ENCODE measurements around the gene DNM2.

The DNM2 gene

DNA sequence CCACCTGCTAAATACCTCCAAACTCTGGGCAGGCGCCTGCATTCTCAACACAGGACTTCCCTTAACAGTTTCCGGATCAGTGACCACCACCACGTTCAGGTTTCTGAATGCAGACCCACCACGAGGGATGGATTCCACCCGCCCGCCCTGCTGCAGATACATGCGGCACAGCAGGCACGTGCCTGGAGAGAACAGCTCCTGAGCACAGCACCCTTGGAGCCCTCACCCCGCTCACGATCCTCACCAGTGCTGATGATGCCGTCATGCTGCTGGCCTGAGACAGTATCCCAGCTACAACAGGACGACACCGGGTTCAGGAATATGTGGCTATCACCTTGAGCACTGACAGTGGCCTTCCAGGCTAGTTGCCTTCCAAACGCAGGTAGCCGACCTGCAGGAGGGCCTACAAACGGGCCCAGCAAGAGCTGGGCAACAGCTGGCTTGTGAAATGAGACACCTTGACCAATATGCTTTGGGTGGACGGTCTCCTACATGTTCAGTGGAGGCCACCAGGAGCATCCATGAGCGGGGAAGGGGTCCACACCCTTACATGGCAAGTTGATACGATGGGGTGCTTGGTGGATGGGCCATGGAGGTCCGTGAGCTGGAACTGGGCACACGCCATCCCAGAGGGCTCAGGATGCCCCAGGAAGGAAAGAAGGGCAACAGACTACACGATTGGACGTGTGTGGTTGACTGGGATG, 26.5 kb upstream of the DNM2 start:
- DNase-seq: no peak

DNA sequence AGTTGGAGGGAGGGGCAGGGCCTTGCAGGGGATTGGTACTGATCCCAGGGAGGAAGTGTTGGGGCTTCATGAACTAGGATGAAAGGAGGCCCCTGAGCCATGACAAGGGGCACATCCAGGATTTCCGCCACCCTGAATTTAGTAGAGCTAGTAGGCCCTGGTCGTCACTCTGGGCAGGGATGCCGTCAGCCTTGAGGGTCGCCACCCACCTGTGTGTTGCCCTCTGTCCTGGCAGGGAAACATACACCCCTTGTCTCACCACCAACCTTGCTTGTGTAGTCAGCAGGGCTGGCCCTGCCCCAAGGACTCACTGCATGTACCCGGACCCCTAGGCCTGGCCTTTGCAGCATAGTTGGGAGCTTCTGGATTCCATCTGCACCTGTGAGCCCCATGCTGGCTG, 26.0 kb upstream of the DNM2 start:
- DNase-seq: no peak

DNA sequence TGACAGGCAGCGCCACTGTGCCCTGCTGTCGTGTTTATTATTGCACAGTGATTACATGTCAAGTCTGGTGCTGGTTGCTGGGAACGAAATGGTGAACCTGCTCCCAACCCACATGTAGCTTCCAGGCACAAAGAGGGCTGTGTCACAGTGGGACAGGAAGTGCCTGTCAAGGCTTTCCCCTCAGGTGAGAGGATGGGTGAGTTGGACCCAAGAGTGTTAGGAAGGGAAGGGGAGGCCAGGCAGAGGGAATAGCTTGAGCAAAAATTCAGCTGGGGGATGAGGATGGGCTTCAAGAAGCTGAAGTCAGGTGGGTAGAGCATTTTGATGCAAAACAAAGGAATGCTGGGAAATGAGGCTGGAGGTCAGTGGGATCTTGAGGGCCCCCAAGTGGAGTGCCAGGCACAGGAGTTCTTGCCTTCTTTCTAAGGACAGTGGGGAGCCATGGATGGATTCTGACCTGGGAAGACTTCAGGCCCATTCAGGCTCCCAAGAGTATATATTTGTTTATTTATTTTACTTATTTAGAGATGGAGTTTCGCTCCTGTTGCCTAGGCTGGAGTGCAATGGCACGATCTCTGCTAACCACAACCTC, 25.1 kb upstream of the DNM2 start:
- DNase-seq: no peak

DNA sequence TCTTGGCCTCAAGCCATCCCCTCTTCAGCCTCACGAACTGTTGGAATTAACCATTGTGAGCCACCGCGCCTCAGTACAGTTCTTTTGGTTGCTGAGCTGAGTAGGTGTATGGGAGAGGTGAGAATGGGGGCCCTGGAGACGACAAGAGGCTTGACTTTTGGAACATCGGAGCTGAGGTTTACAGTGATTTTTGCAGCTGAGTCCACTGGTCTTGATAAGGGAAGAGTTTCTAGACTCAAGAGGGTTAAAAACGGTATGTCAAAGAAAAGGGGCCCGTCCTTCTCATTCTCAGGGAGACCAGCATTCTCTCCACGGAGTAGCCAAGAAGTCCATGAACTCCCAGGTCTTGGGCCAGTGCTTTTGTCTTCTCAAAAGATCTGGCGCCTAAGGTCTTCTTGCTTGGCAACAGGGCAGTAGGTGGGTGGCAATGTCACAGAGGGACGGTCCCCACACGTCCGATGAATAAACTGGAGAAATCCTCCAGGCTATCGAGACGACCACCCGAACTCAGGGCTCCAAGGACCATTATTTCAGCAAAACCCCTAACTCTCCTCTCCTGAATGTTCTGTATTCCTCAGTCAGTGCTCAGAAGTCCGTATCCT, 23.1 kb upstream of the DNM2 start:
- no peak for DNase-seq

DNA sequence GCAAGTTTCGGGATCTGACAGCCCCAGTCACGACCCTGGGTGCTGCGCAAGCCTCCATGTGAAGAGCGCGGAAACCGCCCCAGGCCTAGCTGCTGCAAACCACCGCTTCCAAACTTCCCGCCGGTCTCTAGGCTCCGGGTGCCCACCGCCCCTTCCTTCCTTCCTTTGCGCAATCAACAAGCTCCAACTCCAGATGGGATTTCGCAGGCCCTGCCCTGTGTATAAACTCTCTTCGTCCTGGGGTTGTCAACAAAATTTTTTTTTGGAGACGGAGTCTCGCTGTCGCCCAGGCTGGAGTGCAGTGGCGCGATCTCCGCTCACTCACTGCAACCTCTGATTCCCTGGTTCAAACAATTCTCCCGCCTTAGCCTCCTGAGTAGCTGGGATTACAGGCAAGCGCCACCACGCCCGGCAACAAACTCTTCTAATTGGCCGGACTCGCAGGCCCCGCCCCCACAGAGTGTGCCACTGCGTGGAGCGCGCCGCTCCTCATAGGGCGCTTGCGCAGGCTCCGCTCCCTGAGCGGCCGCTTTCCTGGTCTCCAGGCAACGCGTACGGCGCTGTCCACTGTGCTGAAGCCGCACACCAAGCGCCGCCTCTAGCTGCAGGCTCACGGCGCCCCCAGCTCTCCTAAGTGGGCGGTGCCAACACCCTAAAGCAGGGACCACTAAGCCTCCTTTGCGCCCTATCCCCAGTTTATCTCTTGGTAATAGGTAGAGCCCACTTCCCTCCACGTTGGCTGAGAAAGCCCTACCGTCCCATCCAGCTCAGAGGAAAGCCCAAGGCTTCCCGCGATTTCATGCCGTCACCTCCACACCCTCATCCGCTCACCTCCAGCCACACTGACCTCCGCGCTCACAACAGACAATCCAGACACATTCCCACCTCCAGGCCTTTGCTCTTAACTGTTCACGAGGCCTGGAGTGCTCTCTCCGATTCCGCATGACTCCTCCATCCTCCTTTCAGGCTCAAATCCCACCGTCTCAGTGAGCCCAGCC, 22.2 kb upstream of the DNM2 start:
- peak; percentile 86 to 87 for DNase-seq

DNA sequence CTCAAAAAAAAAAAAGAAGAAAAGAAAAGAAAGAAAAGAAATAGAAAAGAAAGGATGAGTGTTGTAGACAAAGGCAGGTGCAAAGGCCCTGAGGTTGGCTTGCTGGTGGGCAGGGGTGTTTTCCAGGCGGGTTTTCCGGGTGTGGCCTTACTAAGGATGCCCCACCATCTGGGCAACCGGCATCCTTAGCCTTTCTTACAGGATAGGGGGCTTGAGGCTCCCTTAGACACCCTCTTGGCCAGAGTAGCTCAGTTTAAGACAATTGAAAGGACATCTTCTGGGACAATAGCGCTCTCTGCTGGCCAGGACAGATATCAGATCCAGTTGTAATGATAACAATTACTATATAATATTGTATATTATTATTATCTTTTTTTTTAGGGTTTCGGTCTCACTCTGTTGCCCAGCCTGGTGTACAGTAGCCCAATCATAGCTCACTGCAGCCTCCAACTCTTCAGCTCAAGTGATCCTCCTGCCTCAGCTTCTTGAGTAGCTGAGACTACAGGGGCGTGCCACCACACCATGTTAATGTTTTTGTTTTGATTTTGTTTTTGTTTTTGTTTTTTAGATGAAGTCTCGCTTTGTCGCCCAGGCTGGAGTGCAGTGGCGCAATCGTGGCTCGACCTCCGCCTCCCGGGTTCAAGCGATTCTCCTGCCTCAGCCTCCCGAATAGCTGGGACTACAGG, 18.1 kb upstream of the DNM2 start:
- DNase-seq: peak; percentile 73 to 77

DNA sequence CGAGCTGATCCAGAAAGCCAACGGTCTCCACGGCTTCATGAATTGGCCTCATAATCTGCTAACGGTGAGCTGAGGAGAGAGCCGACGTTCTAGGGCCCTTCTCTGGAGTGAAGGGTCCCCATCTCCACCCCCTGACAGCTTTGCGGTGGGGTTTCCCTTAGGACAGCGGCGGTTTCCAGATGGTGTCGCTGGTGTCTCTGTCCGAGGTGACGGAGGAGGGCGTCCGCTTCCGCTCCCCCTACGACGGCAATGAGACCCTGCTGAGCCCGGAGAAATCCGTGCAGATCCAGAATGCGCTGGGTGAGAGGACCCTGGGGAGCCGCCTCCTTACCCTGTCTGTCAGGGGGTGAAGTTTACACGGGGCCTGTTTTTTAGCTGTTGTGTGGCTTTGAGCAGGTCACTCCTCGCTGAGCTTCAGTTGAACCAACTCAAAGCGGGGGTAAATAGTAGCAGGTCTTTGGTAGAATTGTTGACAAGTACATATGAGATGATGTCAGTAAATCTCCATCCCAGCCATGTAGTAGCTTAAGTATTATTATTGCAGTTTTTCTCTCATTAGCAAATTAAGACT, 15.8 kb upstream of the DNM2 start:
- no peak for DNase-seq

DNA sequence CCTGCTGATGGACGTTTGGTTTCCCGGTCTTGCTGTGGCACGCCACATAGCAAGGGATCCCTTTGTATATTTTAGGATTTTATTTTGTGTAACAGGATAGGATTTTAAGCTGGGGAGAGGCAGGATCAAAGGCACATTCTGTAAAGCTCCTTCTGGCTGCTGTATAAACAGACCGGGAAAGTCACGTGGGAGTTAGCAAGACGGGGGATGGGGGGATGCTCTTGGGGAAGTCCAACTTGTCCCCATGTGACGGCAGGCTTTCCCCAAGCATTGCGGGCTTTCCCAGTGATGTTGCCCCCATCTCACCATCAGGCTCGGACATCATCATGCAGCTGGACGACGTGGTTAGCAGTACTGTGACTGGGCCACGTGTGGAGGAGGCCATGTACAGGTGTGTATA, 10.9 kb upstream of the DNM2 start:
- no peak for DNase-seq

DNA sequence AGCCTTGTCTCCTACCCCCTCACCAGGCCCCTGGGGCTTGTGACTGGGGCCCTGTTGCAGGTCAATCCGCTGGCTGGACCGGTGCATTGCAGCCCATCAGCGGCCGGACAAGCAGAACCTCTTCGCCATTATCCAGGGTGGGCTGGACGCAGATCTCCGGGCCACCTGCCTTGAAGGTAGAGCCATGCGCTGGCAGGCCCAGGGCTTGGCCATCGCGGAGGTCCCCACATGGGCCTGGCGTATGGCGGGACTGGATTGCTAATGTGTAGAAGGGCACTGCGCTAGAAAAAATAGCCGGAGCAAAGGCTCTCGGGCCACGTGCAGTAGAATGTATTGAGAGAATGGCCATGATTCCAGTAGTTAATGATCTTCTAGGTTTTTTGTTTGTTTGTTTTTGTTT, 10.4 kb upstream of the DNM2 start:
- no peak for DNase-seq

DNA sequence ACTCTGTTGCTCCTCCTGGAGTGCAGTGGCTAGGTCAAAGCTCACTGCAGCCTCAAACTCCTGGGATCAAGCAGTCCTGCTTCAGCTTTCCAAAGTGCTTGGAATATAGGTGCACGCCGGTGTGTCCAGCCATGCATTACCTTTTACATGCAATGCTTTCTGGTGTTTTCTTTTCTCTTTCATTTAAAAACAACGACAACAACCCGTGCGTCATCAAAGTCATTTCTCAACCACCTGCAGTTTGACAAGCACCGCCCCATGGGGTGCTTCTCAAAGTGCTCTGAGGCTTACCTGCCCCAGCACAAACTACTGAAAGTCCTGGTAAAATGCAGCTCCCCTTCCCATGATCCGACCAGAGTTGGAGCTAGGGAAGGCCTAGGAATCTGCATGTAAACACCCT, 9.6 kb upstream of the DNM2 start:
- DNase-seq: no peak

DNA sequence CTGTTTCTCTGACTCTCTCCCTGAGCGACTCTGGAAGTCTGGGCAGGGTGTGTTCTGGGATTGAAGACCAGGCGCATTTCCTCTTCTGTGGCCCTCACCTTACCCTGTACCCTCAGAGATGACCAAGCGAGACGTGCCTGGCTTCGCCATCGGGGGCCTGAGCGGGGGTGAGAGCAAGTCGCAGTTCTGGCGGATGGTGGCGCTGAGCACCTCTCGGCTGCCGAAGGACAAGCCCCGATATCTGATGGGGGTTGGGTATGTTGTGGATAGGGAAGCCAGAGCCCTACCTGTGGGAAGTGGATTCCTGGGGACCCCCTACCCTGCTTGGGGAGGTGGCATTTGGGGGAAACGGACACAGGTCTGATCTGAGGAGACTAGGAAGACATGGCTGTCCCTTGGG, 5.8 kb upstream of the DNM2 start:
- no peak for DNase-seq

DNA sequence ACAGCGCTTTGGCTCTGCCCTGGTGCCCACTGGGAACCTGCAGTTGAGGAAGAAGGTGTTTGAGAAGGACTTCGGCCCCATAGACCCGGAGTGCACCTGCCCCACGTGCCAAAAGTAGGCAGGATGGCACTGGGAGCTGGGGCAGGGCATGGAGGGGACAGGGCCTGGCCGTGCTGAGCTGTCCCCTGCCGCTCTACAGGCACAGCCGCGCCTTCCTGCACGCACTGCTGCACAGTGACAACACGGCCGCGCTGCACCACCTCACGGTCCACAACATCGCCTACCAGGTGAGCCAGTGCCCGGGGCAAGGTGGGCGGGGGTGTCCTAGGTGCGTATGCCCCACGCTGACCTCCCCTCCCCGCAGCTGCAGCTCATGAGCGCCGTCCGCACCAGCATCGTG, 5.1 kb upstream of the DNM2 start:
- no peak for DNase-seq

DNA sequence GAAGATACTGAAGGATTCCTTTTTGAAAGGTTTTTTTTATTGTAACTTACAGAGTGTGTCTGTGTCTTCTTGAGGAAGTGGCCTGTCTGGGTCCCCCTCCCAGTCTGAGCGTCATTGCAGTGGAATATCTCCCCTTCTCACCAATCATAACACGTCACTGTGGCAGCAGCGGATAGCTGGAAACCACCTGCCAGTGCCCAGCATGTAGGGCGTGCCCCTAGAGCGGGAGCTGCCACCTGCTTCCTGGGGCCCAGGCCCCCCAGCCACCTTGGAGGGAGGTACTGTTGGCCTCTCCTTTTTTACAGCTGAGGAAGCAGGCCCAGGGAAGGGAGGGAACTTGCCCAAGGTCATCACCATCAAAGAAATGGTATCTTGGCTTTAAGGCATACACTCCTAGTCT, 4.6 kb upstream of the DNM2 start:
- no peak for DNase-seq

DNA sequence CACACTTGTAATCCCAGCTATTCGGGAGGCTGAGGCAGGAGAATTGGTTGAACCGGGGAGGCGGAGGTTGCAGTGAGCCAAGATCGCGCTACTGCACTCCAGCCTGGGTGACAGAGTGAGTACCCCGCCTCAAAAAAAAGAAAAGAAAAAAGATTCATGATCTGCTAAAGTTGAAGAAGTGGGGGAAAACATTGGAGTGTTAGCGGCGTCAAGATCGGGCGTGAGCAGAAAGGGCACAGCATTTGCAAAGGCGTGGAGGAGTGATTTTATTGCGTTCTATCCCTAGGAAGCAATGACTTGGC, 874 bp upstream of the DNM2 start:
- DNase-seq: no peak

DNA sequence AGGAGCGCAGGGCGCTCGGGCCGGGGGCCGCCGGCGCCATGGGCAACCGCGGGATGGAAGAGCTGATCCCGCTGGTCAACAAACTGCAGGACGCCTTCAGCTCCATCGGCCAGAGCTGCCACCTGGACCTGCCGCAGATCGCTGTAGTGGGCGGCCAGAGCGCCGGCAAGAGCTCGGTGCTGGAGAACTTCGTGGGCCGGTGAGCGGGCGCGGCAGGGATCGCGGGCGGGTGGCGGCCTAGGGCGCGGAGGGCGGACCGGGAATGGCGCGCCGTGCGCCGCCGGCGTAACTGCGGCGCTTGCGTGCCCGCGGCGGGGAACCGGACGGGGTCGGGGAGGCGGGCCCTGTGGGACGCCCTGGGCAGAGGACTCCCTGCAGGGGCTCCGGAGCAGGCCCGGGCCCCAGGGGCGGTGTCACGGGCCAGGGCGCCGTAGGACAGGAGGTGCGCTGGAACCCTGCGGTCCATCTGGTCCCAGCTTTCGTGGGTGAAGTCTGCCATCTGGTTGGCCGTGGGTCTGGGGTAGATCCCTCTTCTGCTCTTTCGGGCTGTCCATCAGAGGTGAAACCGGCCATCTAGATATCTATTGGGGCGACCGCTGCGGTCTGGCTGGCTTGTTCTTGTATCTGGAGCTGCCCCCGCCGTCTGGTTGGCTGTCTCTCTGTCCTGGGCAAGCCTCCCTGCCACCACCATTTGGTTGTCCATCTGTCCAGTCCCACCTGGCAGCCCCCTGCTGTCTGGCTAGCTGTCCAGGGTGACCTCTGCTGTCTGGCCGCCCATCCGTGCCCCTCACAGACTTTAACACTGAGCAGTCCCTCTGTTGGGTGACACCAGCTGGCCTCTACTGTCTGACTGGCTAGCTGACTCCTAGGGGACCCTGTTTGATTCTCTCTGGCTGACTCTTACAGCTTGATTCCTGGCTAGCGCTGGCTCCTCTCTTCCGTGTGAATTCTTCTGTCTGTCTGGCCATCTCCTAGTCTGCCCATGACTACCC, 622 bp downstream of the DNM2 start:
- peak; percentile 39 to 56 for DNase-seq

DNA sequence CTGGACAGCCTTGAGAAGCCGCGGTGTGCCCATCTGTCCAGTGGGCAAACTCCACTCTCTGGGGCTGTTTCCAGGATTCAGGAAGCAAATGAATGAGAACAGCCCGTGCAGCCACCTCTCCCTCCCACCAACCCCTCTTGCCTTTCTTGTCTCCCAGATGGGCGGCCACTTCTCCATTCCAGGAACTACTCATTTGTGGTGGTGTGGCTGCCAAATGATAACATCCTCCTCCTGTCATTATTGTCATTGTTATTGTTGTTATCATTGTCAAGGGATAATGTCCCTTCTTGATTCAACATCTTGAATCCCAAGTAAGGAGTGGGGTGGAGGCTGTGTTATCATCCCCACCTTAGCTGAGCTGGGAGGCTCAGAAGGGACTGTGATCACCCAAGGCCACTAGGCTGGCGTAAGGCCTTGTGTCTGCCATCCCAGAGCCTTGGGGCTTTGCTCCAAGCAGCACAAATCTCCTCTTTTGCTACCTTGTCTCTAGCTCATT, 1.6 kb downstream of the DNM2 start:
- no peak for DNase-seq

DNA sequence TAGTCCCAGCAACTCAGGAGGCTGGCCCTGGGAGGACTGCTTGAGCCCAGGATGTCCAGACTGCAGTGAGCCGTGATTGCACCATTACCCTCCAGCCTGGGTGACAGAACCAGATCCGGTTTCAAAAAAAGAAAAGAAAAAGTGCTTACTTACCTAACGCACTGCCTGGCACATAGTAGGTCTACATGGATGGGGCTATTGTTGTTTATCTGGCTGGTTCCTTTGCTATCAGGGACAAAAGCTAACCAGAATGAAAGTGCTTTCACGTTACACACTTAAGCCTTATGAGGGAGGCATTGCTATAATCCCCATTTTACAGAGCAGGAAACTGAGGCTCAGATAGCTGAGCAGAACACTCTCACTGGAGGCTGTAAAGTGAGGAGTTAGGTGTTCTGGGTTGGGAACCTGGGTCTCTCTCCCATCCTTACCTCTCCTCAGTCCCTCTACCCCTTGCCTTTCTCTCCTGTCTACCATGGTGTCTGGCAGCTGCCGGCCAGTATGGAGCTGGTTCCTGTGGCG, 2.8 kb downstream of the DNM2 start:
- no peak for DNase-seq

DNA sequence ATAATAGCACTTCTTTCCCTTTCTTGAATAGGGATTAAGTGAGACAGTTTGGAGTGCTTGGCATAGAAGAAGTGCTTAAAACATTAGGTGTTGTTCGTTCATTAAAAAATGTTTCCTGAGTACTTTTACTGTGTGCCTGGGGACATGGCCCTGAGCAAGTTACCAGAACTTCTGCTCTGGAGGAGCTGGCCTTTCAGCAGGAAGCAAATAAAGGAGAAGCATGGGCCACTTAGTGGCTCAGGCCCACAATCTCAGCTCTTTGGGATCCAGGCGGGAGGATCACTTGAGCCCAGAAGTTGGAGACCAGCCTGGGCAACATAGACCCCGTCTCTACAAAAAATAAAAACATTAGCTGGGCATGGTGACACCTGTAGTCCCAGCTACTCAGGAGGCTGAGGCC, 5.7 kb downstream of the DNM2 start:
- no peak for DNase-seq

DNA sequence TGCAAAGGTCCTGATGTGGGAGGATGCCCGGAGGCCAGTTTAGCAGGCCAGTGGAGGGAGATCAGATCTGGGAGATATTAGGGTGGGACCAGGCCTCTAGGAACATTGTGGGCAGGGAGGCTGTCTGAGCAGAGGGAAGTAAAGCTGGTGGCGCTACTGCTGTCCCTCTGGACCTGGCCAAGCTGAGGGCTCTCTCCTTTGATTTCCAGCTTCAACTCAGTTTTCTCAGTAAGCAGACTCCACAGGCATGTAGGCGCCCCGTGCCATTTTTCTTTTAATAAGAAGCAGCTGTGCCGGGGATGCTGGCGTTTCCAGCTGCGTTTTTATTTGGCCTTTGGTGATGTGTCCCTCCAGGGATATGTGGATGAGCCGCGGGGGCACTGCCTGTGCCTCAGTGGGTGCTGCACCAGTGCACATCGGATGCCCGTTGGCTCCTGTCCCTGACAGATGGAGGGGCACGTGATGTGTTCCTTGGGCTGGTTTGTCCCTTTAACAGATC, 6.7 kb downstream of the DNM2 start:
- DNase-seq: no peak

DNA sequence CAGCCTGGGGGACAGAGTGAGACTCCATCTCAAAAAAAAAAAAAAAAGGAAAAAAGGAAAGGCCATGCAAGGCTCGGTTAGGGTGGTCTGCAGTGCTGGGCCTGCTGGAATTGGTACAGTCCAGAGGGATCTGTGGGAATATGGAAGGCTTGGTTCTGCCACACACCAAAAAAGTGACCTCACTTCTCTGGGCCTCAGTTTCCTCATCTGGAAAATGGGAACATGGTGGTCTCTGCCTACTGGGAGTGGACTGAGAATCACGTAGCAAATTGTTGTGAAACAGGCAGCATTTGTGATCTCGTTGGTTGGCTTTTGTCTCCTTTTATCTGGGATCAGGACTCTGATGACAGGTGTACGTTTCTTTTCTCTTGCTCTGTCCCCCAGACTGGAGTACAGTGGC, 7.5 kb downstream of the DNM2 start:
- DNase-seq: no peak

DNA sequence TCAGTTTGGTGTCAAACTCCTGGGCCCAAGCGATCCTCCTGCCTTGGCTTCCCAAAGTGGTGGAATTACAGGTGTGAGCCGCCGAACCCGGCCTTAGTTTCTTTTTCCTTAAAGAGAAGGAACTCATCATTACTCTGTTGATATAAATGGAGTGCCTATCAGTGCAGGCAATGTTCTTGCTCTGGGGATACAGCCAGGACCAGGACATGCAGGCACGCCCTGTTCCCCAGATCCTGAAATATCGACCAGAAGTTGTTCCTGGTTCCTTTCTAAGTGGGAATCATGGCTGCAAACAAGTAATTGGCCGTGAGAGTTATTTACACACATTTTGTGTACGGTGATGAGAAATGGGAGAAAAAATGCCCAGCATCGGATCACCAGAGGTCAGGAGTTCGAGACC, 8.4 kb downstream of the DNM2 start:
- DNase-seq: no peak

Data from stimulated activated CD4-positive, alpha-beta T cell treated with anti-CD3 and anti-CD28 coated beads, Interleukin-2, amount 100 ng/mL, for 48 hours (primary cell).